Measurements from ENCODE around the gene TOB1. TPM values are rescaled to one million over a fixed set of nuclear protein-coding genes. Genes with fewer than 3 reads are reported as not detected.
A peak's percentile ranks its signal among the peaks of the same experiment; 100 is the strongest.

TOB1 gene
- total and polyA plus RNA-seq, 9 of the 15 experiments (the other 6 are each of a cell fraction or from before 2014, with no cell fraction given): 4.8 to 63.7 (median 13.2) TPM

GRCh38 chr17:50866261-50866949 is at the start of gene TOB1 (continued):
- TF ChIP-seq CREB5 (CRISPR knock-in tag; IDR thresholded peaks at IDR 0.05) (no peak), MLLT1 (IDR thresholded peaks at IDR 0.05) (peak in 1 of 2 experiments; percentile 23; a peak in 1 of 4 replicates), ETS2 (tag; IDR thresholded peaks at IDR 0.05; ENCODE audit: borderline replicate concordance, poor library complexity, severe bottlenecking) (no peak), MCM2 (IDR thresholded peaks at IDR 0.05; ENCODE audit: low read depth) (no peak), ZNF589 (CRISPR knock-in tag; IDR thresholded peaks at IDR 0.05; ENCODE audit: low read depth) (no peak), ZNF224 (CRISPR knock-in tag; IDR thresholded peaks at IDR 0.05) (0 out of 2 replicates have a peak, but pooled peaks have one; percentile 23), MYC (IDR thresholded peaks at IDR 0.05; ENCODE audit: low read depth, low read length) (peak; percentile 51), MYC (CRISPR knock-in tag; IDR thresholded peaks at IDR 0.05; ENCODE audit: borderline replicate concordance, low read depth) (no peak), ZBTB43 (CRISPR knock-in tag; IDR thresholded peaks at IDR 0.05) (no peak), ZNF212 (CRISPR knock-in tag; IDR thresholded peaks at IDR 0.05) (0 out of 2 replicates have a peak, but pooled peaks have one; percentile 15), SP2 (IDR thresholded peaks at IDR 0.05; ENCODE audit: extremely low read depth, low read depth, low read length, poor library complexity, severe bottlenecking) (no peak), SMAD2 (IDR thresholded peaks at IDR 0.05; ENCODE audit: low read depth, low read length) (no peak), FOXP4 (CRISPR knock-in tag; IDR thresholded peaks at IDR 0.05; ENCODE audit: borderline replicate concordance) (peak; percentile 44), ZNF197 (CRISPR knock-in tag; IDR thresholded peaks at IDR 0.05; ENCODE audit: low read depth) (no peak), ZNF124 (CRISPR knock-in tag; IDR thresholded peaks at IDR 0.05) (no peak), DIDO1 (tag; IDR thresholded peaks at IDR 0.05; ENCODE audit: low read depth) (no peak), CC2D1A (IDR thresholded peaks at IDR 0.05) (no peak), MTA3 (IDR thresholded peaks at IDR 0.05; ENCODE audit: borderline replicate concordance) (peak; percentile 96), DACH1 (IDR thresholded peaks at IDR 0.05; ENCODE audit: partially characterized antibody) (no peak), SMAD3 (CRISPR knock-in tag; conservative IDR thresholded peaks at IDR 0.05) (0 out of 2 replicates have a peak, but pooled peaks have one; percentile 72), NR4A1 (CRISPR knock-in tag; IDR thresholded peaks at IDR 0.05) (no peak), NR4A1 (tag; IDR thresholded peaks at IDR 0.05) (no peak), KLF16 (IDR thresholded peaks at IDR 0.05) (no peak), HIVEP1 (CRISPR knock-in tag; IDR thresholded peaks at IDR 0.05) (peak; percentile 89)

Data from K562 (cell line).